Trophoblast cell (in vitro differentiated cells and primary cell): Measurements from ENCODE around the gene ROR1.

Source experiments
- DNase-seq, 2 donors: peaks; one replicate each; pipeline ENCODE4 v3.0.0-alpha.2; 2016
- H2AFZ ChIP-seq: 2 replicates; pipeline ENCODE4 v1.6.1; 2013; ENCODE audit warnings: low read length, moderate library complexity, mild to moderate bottlenecking; ENCODE audit not compliant: insufficient read depth, poor library complexity
- H2AK5ac ChIP-seq: 2 replicates; pipeline ENCODE4 v1.6.1; 2013; ENCODE audit warnings: mild to moderate bottlenecking, low read length
- H2BK120ac ChIP-seq: 2 replicates; pipeline ENCODE4 v1.6.1; 2013; ENCODE audit warnings: low read length, mild to moderate bottlenecking, moderate library complexity; ENCODE audit not compliant: insufficient read depth, poor library complexity
- H2BK12ac ChIP-seq: 2 replicates; pipeline ENCODE4 v1.6.1; 2013; ENCODE audit warnings: mild to moderate bottlenecking, low read length, moderate library complexity
- H2BK5ac ChIP-seq: 2 replicates; pipeline ENCODE4 v1.6.1; 2013; ENCODE audit warnings: low read length, low read depth, moderate library complexity, mild to moderate bottlenecking; ENCODE audit not compliant: poor library complexity
- H3K14ac ChIP-seq: 2 replicates; pipeline ENCODE4 v1.6.1; 2013; ENCODE audit warnings: mild to moderate bottlenecking, low read length
- H3K18ac ChIP-seq: 2 replicates; pipeline ENCODE4 v1.6.1; 2013; ENCODE audit warnings: mild to moderate bottlenecking, low read length
- H3K23ac ChIP-seq: 2 replicates; pipeline ENCODE4 v1.6.1; 2013; ENCODE audit warnings: low read length
- H3K27ac ChIP-seq: 2 replicates; pipeline ENCODE4 v1.5.1; 2013; ENCODE audit warnings: low read depth, mild to moderate bottlenecking, inconsistent platforms, low read length, moderate library complexity
- H3K27me3 ChIP-seq: 2 replicates; pipeline ENCODE4 v1.6.1; 2013; ENCODE audit warnings: inconsistent platforms, mild to moderate bottlenecking, low read length, moderate library complexity; ENCODE audit not compliant: insufficient read depth
- H3K36me3 ChIP-seq, 2 experiments: 1 replicate in 1 of 2; 2 replicates in 1 of 2; pipeline ENCODE4 v1.6.1; 2013; ENCODE audit warnings: low read length in 2 of 2, mild to moderate bottlenecking in 2 of 2, moderate library complexity in 1 of 2; ENCODE audit not compliant: insufficient read depth in 2 of 2, control insufficient read depth in 1 of 2
- H3K4ac ChIP-seq: 2 replicates; pipeline ENCODE4 v1.6.1; 2013; ENCODE audit warnings: low read depth, mild to moderate bottlenecking, low read length, moderate library complexity
- H3K4me1 ChIP-seq, 2 experiments: 1 replicate in 1 of 2; 2 replicates in 1 of 2; pipeline ENCODE4 v1.6.1; 2013; ENCODE audit warnings: low read length in 2 of 2, mild to moderate bottlenecking in 2 of 2, moderate library complexity in 1 of 2; ENCODE audit not compliant: insufficient read depth in 2 of 2, control insufficient read depth in 1 of 2
- H3K4me2 ChIP-seq: 2 replicates; pipeline ENCODE4 v1.6.1; 2013; ENCODE audit warnings: inconsistent platforms, mild to moderate bottlenecking, low read length, moderate library complexity
- H3K4me3 ChIP-seq: 2 replicates; pipeline ENCODE4 v1.5.1; 2013; ENCODE audit warnings: mild to moderate bottlenecking, low read depth, low read length, inconsistent platforms
- H3K79me1 ChIP-seq: one replicate; pipeline ENCODE4 v1.6.1; 2013; ENCODE audit warnings: low read length
- H3K79me2 ChIP-seq: 2 replicates; pipeline ENCODE4 v1.6.1; 2013; ENCODE audit warnings: low read length, mild to moderate bottlenecking; ENCODE audit not compliant: control insufficient read depth, insufficient read depth, poor library complexity
- H3K9ac ChIP-seq: 2 replicates; pipeline ENCODE4 v1.6.1; 2013; ENCODE audit warnings: mild to moderate bottlenecking, low read length
- H3K9me3 ChIP-seq: 2 replicates; pipeline ENCODE4 v1.6.1; 2013; ENCODE audit warnings: low read depth, mild to moderate bottlenecking, control low read depth, inconsistent platforms, low read length; ENCODE audit not compliant: insufficient read depth
- H4K12ac ChIP-seq: 2 replicates; pipeline ENCODE4 v1.6.1; 2013; ENCODE audit warnings: low read depth, mild to moderate bottlenecking, low read length, moderate library complexity
- H4K8ac ChIP-seq: 2 replicates; pipeline ENCODE4 v1.6.1; 2013; ENCODE audit warnings: low read depth, mild to moderate bottlenecking, low read length, moderate library complexity
- H4K91ac ChIP-seq: one replicate; pipeline ENCODE4 v1.6.1; 2013; ENCODE audit warnings: low read depth, mild to moderate bottlenecking, low read length, moderate library complexity
- WGBS: extraction: QIAGEN DNeasy Blood & Tissue Kit; methylation state at CpG from one replicate; pipeline ENCODE4 v1.1.7; 2013; ENCODE audit warnings: missing lambda C conversion rate; ENCODE audit not compliant: insufficient read length, insufficient coverage; ENCODE audit errors: extremely low coverage; 5-methylcytosine and 5-hydroxymethylcytosine counted together

The ROR1 gene

GRCh38 chr1:63739452-63739851, 34.4 kb upstream of the ROR1 start:
- H3K4ac ChIP-seq, result no peak overlapping the region
- no peaks in the 10 kb centered on the region for H3K36me3 ChIP-seq
- H3K9me3 ChIP-seq, result no peaks in the 10 kb centered on the region
- H2AK5ac ChIP-seq, result no peak overlapping the region
- H4K91ac ChIP-seq, result no peak overlapping the region
- no peaks in the 10 kb centered on the region for H3K79me2 ChIP-seq
- H2AFZ ChIP-seq, result no peak overlapping the region
- H3K23ac ChIP-seq, result no peak overlapping the region
- H2BK5ac ChIP-seq, result no peak overlapping the region
- no peak overlapping the region for H3K18ac ChIP-seq
- no peak overlapping the region for H3K14ac ChIP-seq
- H4K8ac ChIP-seq, result no peak overlapping the region
- no CpG with 5 or more reads among the region's 2 CpGs for WGBS
- no peak overlapping the region for H3K9ac ChIP-seq
- no peaks in the 10 kb centered on the region for H3K4me1 ChIP-seq
- no peaks in the 10 kb centered on the region for H3K79me1 ChIP-seq
- H3K4me2 ChIP-seq, result no peak overlapping the region
- H3K27me3 ChIP-seq, result no peaks in the 10 kb centered on the region
- no peak overlapping the region for H2BK120ac ChIP-seq
- no peak overlapping the region for H3K4me3 ChIP-seq
- H3K27ac ChIP-seq, result no peak overlapping the region
- no peak overlapping the region for H4K12ac ChIP-seq
- no peak for DNase-seq
- H2BK12ac ChIP-seq, result no peak overlapping the region

GRCh38 chr1:63740432-63740831, 33.4 kb upstream of the ROR1 start:
- H2AK5ac ChIP-seq, result no peak overlapping the region
- H3K18ac ChIP-seq, result no peak overlapping the region

GRCh38 chr1:63742526-63742925, 31.3 kb upstream of the ROR1 start:
- Histone ChIP-seq H3K4me1 (peaks cover 8 to 12% of the 10 kb centered on the region in 2 experiments), H3K27me3 (no peaks in the 10 kb centered on the region), H2BK5ac (no peak overlapping the region), H4K91ac (no peak overlapping the region), H3K9ac (no peak overlapping the region), H3K4ac (no peak overlapping the region), H3K79me1 (no peaks in the 10 kb centered on the region), H3K36me3 (no peaks in the 10 kb centered on the region), H2AK5ac (no peak overlapping the region), H3K27ac (no peak overlapping the region), H3K9me3 (no peaks in the 10 kb centered on the region), H3K4me3 (no peak overlapping the region), H3K23ac (no peak overlapping the region), H3K4me2 (no peak overlapping the region), H4K12ac (no peak overlapping the region), H2AFZ (no peak overlapping the region), H2BK12ac (no peak overlapping the region), H3K18ac (no peak overlapping the region), H4K8ac (no peak overlapping the region), H2BK120ac (no peak overlapping the region), H3K14ac (no peak overlapping the region), H3K79me2 (no peaks in the 10 kb centered on the region)
- no peak for DNase-seq

More at GRCh38 chr1:63740432-63740831, 33.4 kb upstream of the ROR1 start:
- H2BK120ac ChIP-seq, result no peak overlapping the region
- H3K9ac ChIP-seq, result no peak overlapping the region
- no peak overlapping the region for H3K23ac ChIP-seq
- no peaks in the 10 kb centered on the region for H3K9me3 ChIP-seq
- no peak for DNase-seq
- no peak overlapping the region for H3K14ac ChIP-seq
- WGBS, result no CpG with 5 or more reads among the region's 2 CpGs
- no peaks in the 10 kb centered on the region for H3K79me1 ChIP-seq
- H3K79me2 ChIP-seq, result no peaks in the 10 kb centered on the region
- H3K27ac ChIP-seq, result no peak overlapping the region
- no peak overlapping the region for H2AFZ ChIP-seq
- H2BK12ac ChIP-seq, result no peak overlapping the region
- no peak overlapping the region for H4K12ac ChIP-seq
- H3K4me2 ChIP-seq, result no peak overlapping the region
- no peak overlapping the region for H3K4ac ChIP-seq
- no peak overlapping the region for H4K8ac ChIP-seq
- H3K27me3 ChIP-seq, result no peaks in the 10 kb centered on the region
- no peak overlapping the region for H4K91ac ChIP-seq
- no peaks in the 10 kb centered on the region for H3K4me1 ChIP-seq
- no peak overlapping the region for H3K4me3 ChIP-seq
- H3K36me3 ChIP-seq, result no peaks in the 10 kb centered on the region
- no peak overlapping the region for H2BK5ac ChIP-seq

- Histone ChIP-seq H3K79me1 (no peaks in the 10 kb centered on the region), H3K79me2 (no peaks in the 10 kb centered on the region), H3K4me2 (no peak overlapping the region), H4K91ac (no peak overlapping the region), H2BK5ac (no peak overlapping the region), H3K4me3 (no peak overlapping the region), H3K27me3 (no peaks in the 10 kb centered on the region), H2BK120ac (no peak overlapping the region), H2AFZ (no peak overlapping the region), H3K23ac (no peak overlapping the region), H2AK5ac (no peak overlapping the region), H3K36me3 (no peaks in the 10 kb centered on the region), H2BK12ac (no peak overlapping the region), H3K27ac (no peak overlapping the region), H3K18ac (no peak overlapping the region), H3K9ac (no peak overlapping the region), H3K9me3 (no peaks in the 10 kb centered on the region), H3K4me1 (peaks cover 8 to 13% of the 10 kb centered on the region in 2 experiments), H4K8ac (no peak overlapping the region), H4K12ac (no peak overlapping the region), H3K14ac (no peak overlapping the region), H3K4ac (no peak overlapping the region)
- no peak for DNase-seq
These were observed 30.0 kb upstream of the ROR1 start for GRCh38 chr1:63743781-63744180.
